ENCODE data around the gene TENM4.

The TENM4 gene

DNA sequence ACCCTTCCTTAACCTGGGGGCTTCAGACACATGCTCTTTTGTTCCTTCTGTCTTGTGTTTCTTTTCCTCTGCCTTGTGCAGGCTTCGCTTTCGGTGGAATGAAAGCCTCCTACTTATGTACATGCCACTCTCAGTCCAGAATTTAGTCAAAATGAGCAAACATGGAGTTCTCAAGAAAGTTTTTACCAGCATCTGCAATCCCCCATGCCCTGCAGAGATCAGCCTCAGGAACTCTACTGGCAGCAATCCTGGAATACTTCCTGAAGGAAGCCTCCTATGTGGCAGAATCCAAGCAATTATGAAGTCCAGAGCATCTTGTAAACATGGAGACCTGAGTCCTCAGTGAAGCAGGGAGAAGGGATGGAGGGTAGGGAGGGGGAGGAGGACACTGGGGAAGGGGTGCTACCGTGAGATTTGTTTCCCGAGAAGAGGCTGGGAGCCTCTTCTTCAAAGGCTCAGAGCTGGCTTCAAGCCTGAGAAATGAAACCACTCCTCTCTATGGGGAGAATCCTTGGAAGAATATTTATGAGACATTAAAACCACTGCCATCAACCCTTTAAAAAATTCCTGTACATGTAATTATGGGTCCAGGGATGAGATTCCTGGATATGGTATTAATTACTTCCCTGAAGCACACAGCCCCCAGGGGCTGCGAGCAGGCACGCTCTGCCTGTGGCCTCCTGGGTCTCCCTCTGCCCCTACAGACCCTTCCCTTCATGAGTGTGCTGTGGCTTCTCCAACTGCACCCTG, 58.4 kb downstream of the TENM4 start:
- DNase-seq = no peak

DNA sequence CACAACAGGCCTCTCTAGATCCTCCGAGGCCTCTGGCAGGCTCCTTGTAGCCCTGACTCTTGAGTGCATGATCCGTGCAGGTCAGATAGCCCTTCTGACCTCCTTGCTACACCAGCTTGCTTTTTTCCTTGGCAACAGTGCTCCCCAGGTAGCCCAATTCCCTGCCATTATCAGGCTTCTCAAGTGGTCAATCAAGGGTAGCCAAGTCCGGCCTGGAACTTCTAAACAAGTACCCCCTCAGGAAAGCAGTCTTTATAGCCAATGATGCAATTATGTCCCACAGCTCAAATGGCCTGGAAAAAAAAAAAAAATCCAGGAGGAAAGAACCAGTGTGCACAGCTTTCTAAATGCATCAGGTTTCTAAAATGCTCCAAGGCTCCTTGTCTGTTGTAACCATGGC, 59.8 kb downstream of the TENM4 start:
- DNase-seq = no peak

DNA sequence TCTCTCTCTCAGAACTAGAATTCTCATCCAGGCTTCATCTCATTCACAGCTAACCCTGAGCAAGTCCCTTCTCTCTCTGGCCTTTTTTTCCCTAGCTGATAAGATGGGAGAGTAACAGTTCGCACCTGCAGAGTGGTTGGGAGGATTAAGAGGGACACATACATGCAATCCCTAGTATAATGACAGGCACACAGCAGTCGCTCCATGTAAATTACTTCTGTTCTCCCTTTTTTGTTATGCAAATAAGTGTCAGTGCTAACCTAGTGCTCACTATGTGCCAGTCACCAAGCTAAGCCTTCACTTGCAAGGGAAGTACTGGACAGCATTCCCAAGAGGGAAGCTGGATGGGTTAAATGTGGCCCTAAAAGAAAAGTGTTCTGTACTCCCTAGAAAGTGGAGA, 63.4 kb downstream of the TENM4 start:
- no peak for DNase-seq

DNA sequence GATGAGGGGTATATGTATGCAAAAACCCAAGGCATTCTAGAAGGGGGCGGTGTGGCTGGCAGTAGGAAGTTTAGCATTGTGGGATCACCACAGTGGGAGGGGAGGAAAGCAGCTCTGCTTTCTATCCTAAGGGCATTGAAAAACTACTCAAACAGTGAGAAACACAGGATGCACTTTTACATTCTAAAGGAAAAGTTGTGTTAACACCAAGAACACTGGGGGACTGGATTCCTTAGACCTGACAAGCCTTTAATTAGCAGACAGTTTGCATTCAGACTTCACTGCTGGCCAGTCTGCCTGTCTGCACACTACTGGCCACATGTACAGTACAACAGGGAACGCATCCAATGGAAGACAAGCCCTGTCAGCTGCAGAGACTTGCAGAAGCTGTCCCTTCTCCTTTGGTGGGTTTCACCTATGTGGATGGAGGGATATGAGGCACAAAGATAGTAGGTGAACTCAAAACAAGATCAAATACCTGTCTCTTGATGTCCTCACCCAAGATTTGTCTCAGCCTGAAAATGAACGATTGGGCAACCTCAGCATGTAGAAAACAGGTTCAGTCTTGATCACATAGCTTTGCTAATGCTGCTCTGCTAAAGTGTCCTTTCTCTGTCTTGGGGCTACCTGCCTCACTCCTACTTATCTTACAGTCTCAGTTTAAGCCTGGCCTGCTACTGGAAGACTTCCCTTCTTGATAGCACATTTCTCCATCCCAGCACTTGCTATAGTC, 64.8 kb downstream of the TENM4 start:
- no peak for DNase-seq

DNA sequence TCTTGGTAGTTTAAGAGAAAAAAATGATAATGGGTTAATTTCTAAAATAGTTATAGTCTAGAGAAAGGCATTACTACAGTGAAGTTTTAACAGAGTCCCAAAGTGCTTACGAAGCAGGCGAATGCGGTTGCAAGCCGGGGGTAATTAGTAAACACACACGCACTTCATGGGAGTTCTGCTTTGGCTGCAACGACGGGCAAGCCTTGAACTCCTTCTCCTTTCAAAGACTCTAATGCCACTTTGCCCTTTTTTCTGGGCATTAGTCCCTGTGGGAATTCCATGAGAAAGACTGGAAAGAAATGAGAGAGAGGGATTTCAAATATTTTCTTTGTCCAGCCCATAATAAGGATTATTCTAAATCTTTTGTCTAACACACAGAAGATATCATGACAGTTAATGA, 66.1 kb downstream of the TENM4 start:
- DNase-seq = no peak

DNA sequence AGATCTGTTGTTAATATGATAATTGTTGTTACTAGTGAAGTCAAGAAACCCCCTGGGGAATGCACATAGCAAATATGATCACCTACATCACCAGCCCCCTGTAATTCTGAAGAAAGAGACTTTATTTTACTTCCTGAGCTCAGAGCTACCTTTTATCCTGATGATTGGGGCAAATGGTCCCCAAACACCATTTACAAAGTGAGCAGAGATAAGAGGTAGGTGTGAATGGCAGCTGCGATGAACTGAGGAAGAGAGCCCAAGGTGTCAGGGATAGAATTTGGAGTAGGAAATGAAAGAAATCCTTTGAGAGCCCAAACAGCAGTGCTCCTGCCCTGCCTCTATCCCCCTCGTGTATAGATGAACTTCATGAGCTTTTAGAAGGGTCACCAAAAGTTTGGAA, 69.1 kb downstream of the TENM4 start:
- DNase-seq = no peak

DNA sequence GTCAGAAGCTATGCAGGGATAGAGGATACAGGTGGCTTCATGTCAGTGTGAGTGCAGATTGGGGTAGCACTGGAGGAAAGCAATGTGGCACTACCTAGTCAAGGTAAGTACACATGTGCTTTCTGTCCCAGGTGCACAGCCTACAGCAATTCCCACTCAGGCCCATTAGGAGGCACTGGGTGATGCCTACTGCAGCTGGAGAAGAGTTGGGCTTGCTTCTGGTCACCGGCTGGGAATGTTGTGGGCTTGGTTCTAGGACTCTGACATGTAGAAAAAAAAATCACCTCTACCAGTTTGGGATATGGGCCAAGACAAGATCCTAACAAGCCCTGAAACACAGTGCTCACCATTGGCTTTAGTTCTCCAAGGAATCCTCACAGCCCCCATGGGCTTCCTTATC, 69.7 kb downstream of the TENM4 start:
- no peak for DNase-seq

DNA sequence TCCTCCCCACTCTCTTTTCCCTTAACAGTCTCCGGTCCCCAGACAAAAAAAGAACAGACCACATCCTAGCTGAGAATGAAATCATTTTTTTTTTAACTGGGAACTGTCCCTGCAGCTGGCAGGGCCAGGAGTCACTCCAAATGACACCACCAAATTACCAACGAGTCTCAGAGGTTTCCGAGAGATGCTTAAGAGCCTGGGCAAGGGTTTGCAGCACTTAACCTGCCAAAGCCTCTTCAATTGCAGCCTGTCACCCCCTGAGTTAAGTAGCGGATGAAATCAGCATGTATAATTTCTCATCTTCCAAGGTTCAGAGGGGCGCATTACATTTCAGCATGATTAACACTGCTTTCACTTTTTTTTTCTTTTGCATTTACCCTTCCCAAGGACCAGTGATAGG, 71.8 kb downstream of the TENM4 start:
- no peak for DNase-seq

DNA sequence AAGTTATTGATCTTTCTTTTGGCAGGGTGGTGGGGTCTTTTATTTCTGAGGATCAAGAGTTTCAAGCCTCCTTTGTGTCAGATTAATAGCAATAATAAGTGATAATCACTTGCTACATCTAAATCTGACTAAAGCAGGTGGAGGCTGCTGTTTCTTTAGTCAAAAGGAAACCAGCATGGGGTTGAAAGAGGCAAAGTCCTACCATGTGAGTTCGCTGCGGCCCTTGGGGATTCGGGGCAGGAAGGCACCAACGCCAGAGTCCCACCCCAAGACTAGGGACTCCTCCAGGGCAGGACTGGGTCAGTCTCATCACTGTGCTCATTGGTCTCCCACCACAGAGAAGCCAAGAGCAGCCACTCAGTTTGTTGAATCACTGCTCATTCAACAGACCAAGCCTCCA, 73.0 kb downstream of the TENM4 start:
- no peak for DNase-seq

DNA sequence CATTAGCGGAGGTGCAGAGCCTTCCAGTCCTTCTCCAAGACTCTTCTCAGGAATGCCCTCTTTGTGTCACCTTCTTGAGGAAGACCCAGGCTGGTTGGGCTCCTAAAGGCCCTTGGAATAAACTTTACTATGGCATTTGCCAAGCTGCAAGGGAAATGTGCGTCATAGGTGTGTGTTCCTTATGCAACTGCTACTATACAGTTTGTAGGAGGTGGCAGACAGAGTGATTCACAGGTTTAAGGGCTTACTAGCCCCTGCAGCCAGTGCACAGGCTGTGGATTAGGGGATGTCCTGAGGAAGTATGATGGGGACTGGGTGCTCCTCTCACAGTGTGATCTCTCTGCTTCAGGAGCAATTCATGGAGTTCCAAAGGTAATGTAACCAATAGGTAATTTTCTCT, 74.6 kb downstream of the TENM4 start:
- no peak for DNase-seq

DNA sequence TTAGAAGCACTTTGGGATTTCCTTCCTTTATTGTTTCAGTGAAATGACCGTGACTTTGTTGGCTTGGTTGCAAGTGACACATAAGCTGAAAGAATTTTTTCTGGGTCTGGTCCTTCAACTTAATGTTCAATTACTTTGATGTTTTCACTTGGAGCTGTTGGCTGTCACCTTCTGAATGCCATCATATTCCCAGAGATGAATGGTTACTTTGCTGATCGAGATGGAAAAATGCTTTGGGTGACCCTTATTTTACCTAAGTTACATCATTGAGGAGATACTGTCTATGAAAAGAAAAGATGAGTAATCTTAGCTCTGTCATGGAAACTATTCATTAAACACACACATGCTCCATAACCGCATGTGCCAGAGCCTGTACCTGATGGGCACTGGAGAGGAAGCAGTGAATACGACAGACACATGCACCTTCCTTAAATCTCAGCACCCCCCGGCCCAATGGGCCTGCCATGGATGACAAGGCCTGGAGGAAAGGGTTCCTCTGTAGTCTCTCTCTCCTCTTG, 76.9 kb downstream of the TENM4 start:
- DNase-seq = peak; percentile 10

DNA sequence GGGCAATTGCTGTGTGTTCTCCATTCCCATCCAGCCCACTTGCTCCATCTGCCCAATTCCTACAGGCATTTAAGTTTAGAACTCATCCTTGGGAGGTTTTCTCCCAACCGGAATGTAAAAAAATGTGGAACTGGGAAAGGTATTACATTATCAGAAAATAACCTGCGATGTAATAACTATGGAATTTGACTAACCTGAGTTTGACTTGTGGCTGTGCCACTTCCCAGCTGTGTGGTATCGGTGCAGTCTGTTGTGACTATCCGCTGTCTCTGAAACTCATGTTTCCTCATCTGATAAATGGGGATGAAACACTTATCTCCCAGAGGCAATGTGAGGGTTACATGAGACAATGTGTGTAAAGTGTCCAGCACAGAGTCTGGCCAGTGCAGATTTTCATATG, 77.6 kb downstream of the TENM4 start:
- DNase-seq = peak; percentile 43

DNA sequence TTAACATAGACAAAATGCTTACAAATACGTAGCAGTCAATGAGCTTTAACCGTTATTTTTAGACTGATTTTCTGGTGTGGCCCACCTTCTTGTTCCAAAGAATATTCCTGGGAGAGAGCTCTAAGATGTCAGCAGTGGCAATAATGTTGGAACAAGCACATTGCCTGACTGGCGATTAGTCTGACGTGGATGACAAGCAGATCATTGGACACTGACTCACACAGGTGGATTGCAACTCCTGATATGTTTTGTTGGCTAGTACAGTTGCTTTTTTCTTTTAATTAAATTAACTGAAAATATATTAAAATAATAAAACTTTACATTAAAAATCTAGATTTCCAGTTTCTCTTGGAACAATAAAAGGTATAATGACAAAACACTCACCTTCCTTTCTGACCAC, 78.0 kb downstream of the TENM4 start:
- DNase-seq = no peak

DNA sequence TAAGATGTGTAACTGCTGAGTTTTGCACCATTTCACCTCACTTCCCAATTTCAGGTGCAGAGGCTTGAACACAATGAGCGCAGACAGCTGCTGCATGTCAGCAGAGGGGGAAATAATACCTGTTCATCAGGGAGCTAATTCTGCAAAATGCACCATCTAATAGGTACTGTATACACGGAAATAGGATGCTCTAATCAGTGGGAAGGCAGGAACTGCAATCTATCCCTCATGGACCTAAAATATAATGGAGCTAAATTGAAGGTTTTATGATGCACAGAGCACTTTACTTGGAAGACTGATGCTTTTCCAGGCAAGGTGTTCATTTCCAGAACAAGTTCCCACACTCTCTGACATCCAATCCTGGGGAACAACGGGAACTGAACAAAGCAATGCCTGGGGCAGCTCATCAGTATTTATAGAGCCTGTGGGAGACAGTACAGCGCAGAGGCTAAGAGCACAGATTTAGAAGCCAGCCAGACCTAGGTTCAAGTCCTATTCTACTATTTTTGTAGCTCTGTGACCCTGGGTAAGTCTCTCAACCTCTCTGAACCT, 78.5 kb downstream of the TENM4 start:
- no peak for DNase-seq

DNA sequence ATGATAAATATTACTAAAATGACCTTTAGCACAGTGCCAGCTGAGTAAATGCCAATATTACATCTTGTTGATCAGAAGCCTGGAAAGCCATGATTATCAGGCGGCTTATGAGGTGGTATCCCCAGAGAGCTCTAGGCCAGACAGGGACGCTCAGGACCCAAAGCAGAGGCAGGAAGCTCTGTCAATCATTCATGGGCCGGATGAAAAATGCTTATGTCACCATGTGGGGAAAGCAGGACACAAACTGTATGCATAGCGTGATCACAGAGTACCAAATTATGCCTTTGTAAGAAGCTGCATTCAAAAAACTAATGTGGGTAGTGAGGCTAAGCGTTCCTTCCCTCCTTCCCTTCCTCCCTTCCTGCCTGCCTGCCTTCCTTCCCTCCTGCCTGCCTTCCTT, 82.6 kb downstream of the TENM4 start:
- DNase-seq = no peak

DNA sequence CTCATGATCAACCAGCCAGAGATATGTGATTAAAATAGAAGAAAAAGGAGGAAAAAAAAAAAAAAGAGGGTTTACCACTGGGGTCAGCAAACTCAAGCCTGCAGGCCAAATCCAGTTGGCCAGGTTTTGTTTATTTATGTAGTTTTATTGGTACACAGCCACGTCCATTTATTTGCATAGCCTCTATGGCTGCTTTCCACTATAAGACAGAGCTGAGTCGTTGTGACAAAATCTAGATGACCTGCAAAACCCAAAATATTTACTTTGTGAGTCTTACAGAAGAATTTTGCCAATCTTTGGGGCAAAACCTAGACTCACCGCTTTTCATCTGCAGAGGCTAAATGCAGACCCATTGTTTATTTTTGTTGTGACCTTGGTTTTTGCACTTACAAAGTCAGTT, 87.1 kb downstream of the TENM4 start:
- DNase-seq = no peak

DNA sequence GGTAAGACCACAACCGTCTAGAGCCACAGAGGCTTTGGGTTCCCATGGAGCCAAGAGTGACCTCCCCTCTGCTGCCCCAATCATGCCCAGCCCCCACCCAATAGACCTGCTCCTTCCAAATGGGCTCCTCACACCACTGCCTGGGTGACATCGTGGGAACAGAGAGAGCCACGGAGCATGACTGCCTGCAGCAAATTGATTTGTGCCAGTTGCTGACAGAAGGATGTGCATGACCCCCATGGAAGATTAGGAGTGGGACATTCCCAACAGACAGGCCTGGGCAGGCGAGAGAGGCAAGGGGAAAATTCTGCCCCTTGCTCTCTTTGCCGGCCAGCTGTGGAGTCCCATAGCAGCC, 88.5 kb downstream of the TENM4 start:
- DNase-seq = no peak

DNA sequence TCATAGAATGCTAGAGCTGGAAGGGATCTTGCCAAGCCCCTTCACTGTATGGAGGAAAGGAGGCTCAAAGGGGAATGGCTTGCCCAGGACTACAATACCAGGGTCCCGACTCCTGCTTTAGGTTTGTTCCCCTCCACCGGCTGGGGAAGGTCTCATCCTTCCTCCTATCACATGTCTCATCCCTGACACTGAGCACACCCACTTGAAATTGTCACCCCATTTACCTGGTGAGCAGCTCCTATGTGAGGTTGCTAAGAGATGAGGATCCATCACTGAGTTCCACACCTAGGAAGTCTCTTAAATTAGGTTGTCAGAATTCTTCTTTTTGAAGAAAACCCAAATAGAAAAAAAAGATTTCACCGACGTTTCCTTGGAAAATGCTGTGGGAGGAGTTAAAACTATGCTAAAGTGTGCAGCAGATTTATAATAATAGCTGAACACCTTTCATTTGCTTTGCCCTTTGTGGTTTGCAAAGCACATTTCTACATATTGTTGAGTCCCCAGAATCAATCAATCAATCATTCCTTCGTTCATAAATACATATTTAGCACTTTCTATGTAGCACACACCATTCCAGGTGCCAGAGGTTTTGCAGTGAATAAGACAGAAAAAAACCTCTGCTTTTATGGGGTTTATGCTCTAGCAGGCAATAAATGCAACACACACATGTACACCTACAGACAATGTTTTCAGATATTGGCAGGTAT, 91.7 kb downstream of the TENM4 start:
- no peak for DNase-seq

DNA sequence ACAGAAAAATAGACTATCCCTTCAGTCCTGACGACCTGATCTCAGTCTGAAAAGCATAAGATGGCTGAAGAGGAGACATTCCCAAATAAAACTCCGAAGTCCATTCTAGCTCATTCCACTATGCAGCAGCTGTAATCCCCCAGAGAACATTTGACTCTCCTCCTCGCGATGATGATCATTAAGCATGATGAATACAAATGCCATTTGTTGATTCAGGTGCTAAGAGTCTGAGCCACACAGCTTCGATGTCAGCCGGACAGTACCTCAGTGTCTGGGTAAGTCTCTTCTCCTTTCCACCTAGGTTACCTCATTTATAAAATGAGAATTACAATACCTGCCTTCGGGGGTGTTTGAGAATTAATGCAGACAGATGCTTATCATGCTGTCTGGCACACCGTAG, 94.8 kb downstream of the TENM4 start:
- DNase-seq = no peak

DNA sequence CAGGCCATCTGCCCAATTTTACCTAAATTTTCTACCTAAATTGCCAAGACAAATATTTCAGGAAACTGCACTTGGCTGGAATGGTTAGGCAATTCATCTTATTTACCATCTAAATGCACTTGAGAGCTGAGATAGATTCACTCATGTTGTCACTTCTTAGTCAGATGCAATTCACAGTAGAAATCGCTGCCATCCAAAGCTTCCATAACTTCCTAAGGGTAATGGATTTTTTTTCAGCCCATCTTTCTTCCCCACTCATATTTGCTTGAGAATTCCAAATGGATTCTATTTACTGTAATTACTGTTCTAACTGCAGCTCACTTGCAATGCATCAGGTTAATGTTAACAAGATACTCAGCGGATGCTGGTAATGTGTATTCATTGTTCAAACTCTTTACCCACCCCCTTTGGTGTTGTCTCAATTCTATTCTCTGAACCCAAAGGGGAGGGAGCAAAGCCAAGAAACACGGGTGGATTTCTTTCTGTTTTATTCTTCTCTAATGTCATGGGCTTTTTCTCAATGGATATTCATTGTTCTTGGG, 96.0 kb downstream of the TENM4 start:
- DNase-seq = no peak

DNA sequence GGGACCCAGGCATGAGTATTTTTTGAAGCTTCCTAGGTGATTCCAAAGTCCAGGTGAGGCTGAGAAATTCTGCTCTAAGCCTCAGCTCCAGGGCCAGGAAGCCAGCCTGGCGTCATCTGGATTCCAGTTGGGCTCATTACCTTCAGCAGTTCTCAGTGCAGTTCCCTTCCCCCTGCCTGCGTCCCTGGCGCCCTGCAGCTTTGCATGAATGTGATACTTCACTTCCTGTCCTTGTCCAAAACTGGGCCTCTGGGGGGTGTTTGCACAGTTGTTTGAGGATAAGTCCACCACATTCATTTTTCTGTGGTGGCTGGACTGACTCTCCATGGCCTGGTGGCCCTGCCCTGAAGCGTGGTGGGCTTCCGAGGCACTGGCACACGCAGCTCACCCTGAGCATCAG, 98.1 kb downstream of the TENM4 start:
- DNase-seq = no peak

DNA sequence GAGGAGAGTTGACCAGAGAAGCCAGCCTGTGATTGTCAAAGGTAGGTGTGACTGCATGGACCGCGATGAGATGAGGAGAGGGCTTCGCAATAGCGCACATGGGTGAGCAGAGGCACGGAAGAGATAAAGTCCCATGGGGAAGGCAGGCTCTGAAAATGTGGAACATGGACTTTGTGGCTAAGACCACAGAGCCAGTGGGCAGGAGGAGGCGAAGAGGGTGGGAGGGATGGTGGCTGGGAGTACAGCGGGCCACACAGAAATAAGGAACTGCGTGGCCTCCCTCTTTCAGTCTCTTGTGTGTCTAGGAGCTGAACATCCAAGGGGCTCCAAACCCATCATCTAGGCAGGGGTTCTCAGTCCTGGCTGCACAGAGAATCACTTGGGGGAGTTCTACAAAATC, 98.6 kb downstream of the TENM4 start:
- DNase-seq = no peak

DNA sequence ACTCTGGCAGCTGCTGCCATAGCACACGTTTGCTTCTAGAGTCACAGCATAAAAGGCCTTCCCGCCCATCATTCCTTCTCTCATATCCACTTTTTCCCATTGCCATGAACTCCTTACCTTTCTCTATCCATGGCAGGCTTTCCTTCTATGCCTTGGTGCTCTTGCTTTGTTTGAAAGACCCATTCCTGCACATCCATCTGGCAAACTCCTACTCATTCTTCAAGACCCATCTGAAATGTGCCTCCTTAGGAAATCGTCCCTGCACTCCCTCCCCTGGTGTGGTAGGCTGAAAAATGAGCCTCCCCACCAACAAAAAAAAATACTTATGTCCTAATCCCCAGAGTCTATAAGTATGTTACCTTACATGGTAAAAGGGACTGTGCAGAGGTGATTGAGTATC, 100.3 kb downstream of the TENM4 start:
- no peak for DNase-seq
